Cardiac muscle cell (in vitro differentiated cells and primary cell): ENCODE results near the gene CABCOCO1. TPM values are rescaled to one million over a fixed set of nuclear protein-coding genes. Genes with fewer than 3 reads are reported as not detected.

Experiments
- DNase-seq, 2 donors: peaks; one replicate each; pipeline versions ENCODE4 v3.0.0 to v3.0.0-alpha.2; 2010 to 2017; ENCODE audit warnings: low read depth in 1 of 2, low spot score in 1 of 2
- H3K27ac ChIP-seq: fragments of 200-600 bp; sonication (generic); 2 replicates; pipeline ENCODE4 v1.5.1; 2016
- H3K27me3 ChIP-seq: fragments of 200-600 bp; sonication (generic); 2 replicates; pipeline ENCODE4 v1.6.0; 2016; ENCODE audit warnings: control low read depth
- H3K36me3 ChIP-seq: fragments of 200-600 bp; sonication (generic); 2 replicates; pipeline ENCODE4 v1.5.1; 2016; ENCODE audit warnings: control low read depth
- H3K4me1 ChIP-seq: fragments of 200-600 bp; sonication (generic); 2 replicates; pipeline ENCODE4 v1.8.1; 2017; ENCODE audit warnings: low read depth, mild to moderate bottlenecking, mixed run types
- H3K4me3 ChIP-seq: fragments of 200-600 bp; sonication (generic); 2 replicates; pipeline ENCODE4 v1.5.1; 2016; ENCODE audit warnings: mild to moderate bottlenecking
- H3K9me3 ChIP-seq: fragments of 200-600 bp; sonication (generic); 2 replicates; pipeline ENCODE4 v1.5.1; 2017; ENCODE audit warnings: low read depth, mild to moderate bottlenecking, control low read depth
- CTCF ChIP-seq: IDR thresholded peaks from 2 replicates; pipeline ENCODE4 v1.5.1; 2012; ENCODE audit warnings: low read depth, mild to moderate bottlenecking, low read length
- polyA plus RNA-seq: library from polyadenylated mRNA; unstranded; fragments of >200 nt; fragmentation: Nextera tagmentation; extraction: Ambion mirVana; gene quantifications from 2 replicates; pipeline ENCODE4 v1.2.1, GENCODE V29; 2016
- total RNA-seq: library from RNA; depleted of rRNA; stranded (reverse); fragments of >200 nt; gene quantifications from 2 replicates; pipeline ENCODE4 v1.2.3, GENCODE V29; 2016

Gene CABCOCO1
- total and polyA plus RNA-seq, 2 experiments from 2014 or later: 1.5 TPM

DNA sequence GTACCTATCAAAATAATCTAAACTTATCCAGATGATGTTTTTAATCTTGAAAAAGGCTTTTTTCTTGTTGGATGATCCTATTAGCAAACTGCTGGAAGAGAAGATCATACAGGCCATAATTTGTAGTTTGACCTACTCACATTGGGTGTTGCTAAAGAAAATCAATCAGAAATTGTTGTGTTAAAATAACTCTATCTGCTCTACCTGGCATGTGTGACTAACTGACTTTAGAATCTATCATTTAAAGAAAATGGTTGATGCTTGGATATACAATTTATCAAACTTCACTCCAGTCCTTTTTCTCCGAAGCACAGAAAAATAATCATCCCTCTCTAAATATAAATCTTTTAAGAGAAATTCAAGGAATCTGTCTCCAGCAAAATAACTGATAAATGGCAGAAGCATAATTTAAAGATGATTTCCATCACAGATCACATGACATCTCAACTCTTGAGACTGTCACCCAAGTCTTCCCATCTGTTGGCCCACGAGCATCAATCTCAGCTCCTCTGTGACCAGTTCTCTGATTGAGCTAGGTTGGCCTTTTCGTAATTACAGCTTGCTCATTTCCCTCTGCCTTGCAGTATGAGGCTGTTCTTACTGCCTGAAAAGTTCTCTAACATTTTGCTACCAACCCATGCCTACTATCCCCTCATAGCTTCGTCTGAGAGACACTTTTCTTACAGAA is 36.4 kb downstream of the CABCOCO1 start:
- no peak for DNase-seq
- TF ChIP-seq CTCF: no peak
- Histone ChIP-seq H3K27ac (no peak overlapping the region), H3K27me3 (no peaks in the 10 kb centered on the region), H3K4me1 (peaks cover 6% of the 10 kb centered on the region), H3K9me3 (no peaks in the 10 kb centered on the region), H3K4me3 (no peak overlapping the region), H3K36me3 (no peaks in the 10 kb centered on the region)

GRCh38 chr10:61701055-61701705 is 38.5 kb downstream of the CABCOCO1 start:
- TF ChIP-seq CTCF: peak; percentile 16
- H3K27ac ChIP-seq: peak overlapping the region; percentile 43
- peak in 1 of 2 donors; percentile 3 for DNase-seq

DNA sequence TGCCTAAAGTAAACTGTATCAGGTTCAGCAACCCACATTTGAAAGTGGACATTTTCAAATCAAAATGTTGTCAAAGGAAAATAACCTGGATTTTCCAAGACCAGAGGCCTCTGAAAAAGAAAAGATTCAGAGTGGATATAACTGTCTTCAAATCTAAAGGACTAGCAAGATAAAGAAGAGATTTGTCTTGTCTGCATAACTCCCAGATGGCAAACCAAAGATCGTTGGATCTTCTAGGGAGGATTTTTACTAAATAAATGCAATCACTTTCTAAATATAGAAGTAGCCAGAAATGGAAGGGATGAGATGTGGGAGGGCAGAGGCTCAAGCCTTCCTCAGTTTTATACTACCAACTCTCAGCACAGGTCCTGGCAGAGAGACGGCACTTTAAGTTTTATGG is 39.0 kb downstream of the CABCOCO1 start:
- no peaks in the 10 kb centered on the region for H3K36me3 ChIP-seq
- no peak overlapping the region for H3K4me3 ChIP-seq
- H3K27ac ChIP-seq: peak overlapping the region; percentile 43
- no peak for DNase-seq
- no peaks in the 10 kb centered on the region for H3K27me3 ChIP-seq
- TF ChIP-seq CTCF: no peak
- peaks cover 6% of the 10 kb centered on the region for H3K4me1 ChIP-seq
- no peaks in the 10 kb centered on the region for H3K9me3 ChIP-seq

More at GRCh38 chr10:61701055-61701705, 38.5 kb downstream of the CABCOCO1 start:
- H3K27me3 ChIP-seq: no peaks in the 10 kb centered on the region
- no peak overlapping the region for H3K4me3 ChIP-seq
- H3K9me3 ChIP-seq: no peaks in the 10 kb centered on the region
- no peaks in the 10 kb centered on the region for H3K36me3 ChIP-seq
- peaks cover 6% of the 10 kb centered on the region for H3K4me1 ChIP-seq

DNA sequence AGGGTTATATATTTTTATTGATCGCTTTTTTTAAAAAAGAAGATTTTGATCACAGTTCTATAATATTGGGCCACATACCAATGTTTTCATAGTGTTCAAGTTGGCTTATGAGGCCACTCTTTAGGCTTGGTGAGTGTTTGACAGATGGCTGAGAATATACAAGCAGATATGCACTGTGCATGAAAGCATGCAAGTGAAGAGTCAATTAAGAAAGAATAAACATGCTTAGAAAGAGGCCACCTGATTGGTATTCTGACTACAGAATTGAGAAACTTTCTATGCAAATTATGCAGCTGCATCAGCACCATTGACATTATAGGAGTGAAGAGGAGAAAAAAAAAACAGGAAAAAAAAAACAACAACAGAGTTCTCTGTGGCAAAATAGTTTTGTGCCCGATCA is 39.9 kb downstream of the CABCOCO1 start:
- Histone ChIP-seq H3K4me3 (no peak overlapping the region), H3K4me1 (peaks cover 6% of the 10 kb centered on the region), H3K9me3 (no peaks in the 10 kb centered on the region), H3K27me3 (no peaks in the 10 kb centered on the region), H3K27ac (no peak overlapping the region), H3K36me3 (no peaks in the 10 kb centered on the region)
- no peak for DNase-seq
- TF ChIP-seq CTCF: no peak

DNA sequence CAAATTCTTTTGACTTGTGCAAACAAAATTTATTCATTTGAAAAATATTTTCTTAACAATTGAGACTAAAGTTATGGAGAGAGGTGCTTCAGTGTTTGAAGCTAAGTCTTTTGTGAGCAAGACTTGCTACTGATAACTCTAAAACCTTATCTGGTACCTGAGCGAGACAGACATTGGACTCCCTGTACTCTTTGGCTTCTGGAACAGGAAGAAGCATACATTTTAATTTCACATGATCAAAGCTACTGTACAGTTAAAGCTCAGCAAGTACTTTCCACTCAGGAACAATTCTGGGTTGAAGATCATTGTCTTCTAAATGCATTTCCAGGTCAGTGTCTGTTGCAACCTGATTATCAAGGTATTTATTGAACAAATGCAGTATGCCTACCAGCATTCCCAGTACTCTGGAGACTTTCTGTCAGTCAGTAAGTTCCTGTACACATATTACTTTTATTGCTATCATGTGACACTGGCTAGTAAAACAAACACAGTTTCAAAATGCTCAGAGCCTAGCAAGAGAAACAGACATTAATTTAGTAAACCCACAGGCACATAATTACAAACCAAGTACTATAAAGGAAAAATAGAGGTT is 42.4 kb downstream of the CABCOCO1 start:
- H3K36me3 ChIP-seq: no peaks in the 10 kb centered on the region
- no peaks in the 10 kb centered on the region for H3K9me3 ChIP-seq

More for the DNA sequence above, 42.4 kb downstream of the CABCOCO1 start:
- no peak for DNase-seq
- Histone ChIP-seq H3K27me3 (no peaks in the 10 kb centered on the region), H3K4me1 (peaks cover 6% of the 10 kb centered on the region), H3K4me3 (no peak overlapping the region), H3K27ac (no peak overlapping the region)
- TF ChIP-seq CTCF: no peak
